ENCODE results near the gene CCDC107.

Gene CCDC107

GRCh38 chr9:35705836-35706430 lies 47.8 kb downstream of the CCDC107 start:
- no peak for DNase-seq

- no peak for DNase-seq
These were observed 48.9 kb downstream of the CCDC107 start for GRCh38 chr9:35706951-35707350.

- no peak for DNase-seq
These were observed 50.1 kb downstream of the CCDC107 start for GRCh38 chr9:35708146-35708545.

GRCh38 chr9:35710818-35711500 lies 52.9 kb downstream of the CCDC107 start:
- no peak for DNase-seq
